Measurements from ENCODE around the gene UFC1. TPM values are rescaled to one million over a fixed set of nuclear protein-coding genes. Genes with fewer than 3 reads are reported as not detected.

The UFC1 gene
- polyA plus RNA-seq, 1 experiment = 89.4 TPM

DNA sequence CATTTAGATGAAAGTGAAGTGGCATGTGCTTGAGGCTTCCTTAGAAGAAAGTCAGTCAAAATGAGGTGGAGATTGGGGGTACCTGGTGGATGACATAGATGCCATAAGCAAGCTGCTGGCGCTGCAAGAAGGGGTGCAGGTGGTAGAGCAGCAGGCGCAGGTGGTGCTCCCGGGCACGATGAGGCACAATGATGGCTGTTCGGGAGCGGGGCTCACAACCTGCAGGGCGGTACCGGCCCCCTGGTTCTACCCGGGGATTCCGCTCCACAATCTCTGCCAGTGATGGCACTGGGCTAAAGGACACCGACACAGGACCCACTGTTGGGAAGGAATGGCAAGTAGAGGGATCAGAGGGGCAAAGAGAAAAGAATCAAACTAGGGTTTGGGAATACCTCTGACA lies 21.1 kb downstream of the UFC1 start:
- TF ChIP-seq, protein P1, sequence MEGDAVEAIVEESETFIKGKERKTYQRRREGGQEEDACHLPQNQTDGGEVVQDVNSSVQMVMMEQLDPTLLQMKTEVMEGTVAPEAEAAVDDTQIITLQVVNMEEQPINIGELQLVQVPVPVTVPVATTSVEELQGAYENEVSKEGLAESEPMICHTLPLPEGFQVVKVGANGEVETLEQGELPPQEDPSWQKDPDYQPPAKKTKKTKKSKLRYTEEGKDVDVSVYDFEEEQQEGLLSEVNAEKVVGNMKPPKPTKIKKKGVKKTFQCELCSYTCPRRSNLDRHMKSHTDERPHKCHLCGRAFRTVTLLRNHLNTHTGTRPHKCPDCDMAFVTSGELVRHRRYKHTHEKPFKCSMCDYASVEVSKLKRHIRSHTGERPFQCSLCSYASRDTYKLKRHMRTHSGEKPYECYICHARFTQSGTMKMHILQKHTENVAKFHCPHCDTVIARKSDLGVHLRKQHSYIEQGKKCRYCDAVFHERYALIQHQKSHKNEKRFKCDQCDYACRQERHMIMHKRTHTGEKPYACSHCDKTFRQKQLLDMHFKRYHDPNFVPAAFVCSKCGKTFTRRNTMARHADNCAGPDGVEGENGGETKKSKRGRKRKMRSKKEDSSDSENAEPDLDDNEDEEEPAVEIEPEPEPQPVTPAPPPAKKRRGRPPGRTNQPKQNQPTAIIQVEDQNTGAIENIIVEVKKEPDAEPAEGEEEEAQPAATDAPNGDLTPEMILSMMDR (IDR thresholded peaks at IDR 0.05; ENCODE audit: insufficient read depth, low read depth, low read length) = no peak
- H3K4me3 ChIP-seq (ENCODE audit: low read depth, low read length) = no peak overlapping the region
- H3K27me3 ChIP-seq (ENCODE audit: control insufficient read depth, insufficient read depth, low read length) = no peaks in the 10 kb centered on the region
- no peak for DNase-seq (ENCODE audit: low read depth)
- POLR2A ChIA-PET = no interaction called here
- CTCF ChIA-PET = no interaction called here
- peaks cover 20% of the 10 kb centered on the region for H3K36me3 ChIP-seq (ENCODE audit: control insufficient read depth, insufficient read depth, low read length)

DNA sequence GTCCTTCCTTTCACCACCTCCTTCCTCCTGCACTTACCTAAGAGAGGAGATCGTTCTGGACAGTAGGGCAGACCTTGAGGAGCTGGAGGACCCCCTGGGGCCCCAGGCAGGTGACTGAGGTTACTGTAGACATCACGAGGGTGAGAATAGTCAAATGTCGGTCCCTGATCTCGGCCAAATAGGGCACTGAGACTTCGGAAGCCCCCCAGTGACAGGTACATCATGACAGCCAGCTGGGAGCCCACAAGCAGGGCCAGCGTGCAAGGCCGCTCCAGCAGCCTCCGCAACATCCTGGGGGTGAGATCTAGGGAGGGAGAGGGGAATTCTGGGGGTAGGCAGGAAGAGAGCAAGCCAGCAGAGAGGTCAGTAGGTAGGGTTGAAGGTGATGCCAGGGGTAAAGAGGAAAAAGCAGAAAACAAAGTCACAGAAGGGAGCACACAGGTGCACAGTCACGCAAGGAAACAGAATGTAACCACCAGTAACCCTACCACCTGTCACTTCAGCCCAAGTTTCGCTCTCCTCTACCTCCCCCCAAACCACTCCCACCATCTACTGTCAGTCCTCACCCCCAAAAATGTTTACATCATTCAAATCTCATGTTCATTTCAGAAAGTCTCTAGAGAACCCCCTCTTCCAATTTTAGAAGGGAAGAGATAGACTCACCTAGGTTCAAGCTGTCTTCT lies 22.1 kb downstream of the UFC1 start:
- H3K36me3 ChIP-seq (ENCODE audit: control insufficient read depth, insufficient read depth, low read length) = peaks cover 14% of the 10 kb centered on the region
- DNase-seq (ENCODE audit: low read depth) = no peak
- H3K4me3 ChIP-seq (ENCODE audit: low read depth, low read length) = no peak overlapping the region; the same call in 1 of the 2 replicates
- TF ChIP-seq, protein P1 (IDR thresholded peaks at IDR 0.05; ENCODE audit: insufficient read depth, low read depth, low read length) = no peak
- CTCF ChIA-PET = interaction anchor here (0.9 to 1.9 kb wide), 4 partner anchors 10 to 51 kb away, joined by 3 to 6 read pairs (median 4); partner anchors contain the start of gene PPOX
- POLR2A ChIA-PET = no interaction called here
- no peaks in the 10 kb centered on the region for H3K27me3 ChIP-seq (ENCODE audit: control insufficient read depth, insufficient read depth, low read length)

DNA sequence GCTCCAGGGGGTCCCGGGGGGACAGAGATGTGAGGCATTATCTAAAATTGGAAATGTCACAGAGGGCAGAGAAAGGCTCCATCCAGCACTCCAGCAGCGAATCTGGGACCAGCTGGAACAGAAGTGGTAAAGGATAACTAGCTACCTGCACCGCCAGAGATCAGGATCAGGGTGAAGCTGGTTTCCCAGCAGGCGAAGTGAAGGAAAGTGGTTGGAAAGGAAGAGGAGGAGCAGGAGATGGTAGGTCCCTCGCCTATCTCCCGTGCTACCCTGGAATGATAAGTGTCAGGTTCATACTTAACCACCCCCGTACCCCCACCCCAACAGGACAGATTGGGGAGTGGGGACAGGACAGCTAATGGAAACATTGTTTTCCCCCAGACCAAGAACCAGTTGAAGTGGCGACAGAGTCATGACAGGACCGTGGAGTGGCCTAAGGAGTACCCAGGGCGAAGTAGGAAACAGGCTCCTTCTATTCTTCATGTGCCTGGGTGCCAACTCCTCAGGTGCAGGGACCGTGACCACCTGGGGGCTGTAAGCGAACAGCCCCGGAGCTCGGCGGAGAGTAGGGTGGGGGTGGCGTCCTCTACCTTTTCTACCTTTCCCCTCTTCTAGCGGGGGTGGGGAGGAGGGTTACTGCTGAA lies 22.8 kb downstream of the UFC1 start:
- CTCF ChIA-PET = interaction anchor here (0.6 to 1.9 kb wide), 5 partner anchors 11 to 50 kb away, joined by 3 to 6 read pairs (median 3); partner anchors contain the start of genes FCER1G and PPOX
- no peaks in the 10 kb centered on the region for H3K27me3 ChIP-seq (ENCODE audit: control insufficient read depth, insufficient read depth, low read length)
- POLR2A ChIA-PET = no interaction called here
- TF ChIP-seq, protein P1 (IDR thresholded peaks at IDR 0.05; ENCODE audit: insufficient read depth, low read depth, low read length) = no peak
- H3K36me3 ChIP-seq (ENCODE audit: control insufficient read depth, insufficient read depth, low read length) = peaks cover 11% of the 10 kb centered on the region
- DNase-seq (ENCODE audit: low read depth) = no peak
- peak overlapping the region; percentile 95 for H3K4me3 ChIP-seq (ENCODE audit: low read depth, low read length)

DNA sequence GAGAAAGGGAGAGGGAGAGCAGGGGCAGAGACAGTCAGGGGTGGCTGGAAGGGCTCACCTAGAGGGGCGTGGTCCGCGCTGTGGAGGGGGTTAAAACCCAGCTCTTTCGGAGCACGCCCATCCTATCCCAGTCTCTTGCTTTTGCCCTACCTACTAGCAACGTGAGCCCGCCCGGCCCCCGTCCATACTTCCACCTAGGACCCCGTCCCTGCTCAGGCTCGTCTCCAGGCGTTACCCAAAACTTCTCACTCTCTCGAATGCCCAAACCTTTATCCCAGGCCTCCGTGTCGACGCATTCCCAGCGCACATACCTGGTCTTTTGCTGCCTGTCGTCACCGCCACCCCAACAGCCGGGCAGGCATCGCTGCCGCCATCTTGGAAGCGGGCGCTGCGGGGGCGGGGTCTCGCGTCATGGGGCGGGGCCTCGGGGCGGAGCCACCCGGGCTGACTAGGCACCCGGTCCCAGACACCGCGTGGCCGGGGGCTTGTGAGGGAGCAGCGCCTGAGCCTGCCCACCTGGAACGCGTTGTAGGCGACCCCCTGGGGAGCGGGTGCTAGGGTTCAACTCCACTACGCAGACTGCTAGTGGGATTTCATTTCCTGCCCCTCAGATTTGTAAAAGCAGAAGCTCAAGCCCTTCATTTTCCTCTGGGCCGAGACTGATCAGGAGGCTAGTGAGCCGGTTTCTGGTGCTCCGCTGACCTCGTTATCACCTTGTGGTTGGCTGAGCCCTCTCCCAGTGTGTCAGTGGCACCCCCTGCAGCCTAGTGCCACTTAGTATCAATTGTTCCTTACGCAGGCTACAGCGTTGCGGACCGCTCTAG lies 23.5 kb downstream of the UFC1 start, which contains the start of gene B4GALT3:
TSS of gene B4GALT3 (minus strand) at position 396 of the 824 bp plus-strand sequence. CDS start 1,447 bp downstream, outside the sequence.
- ChIA-PET CTCF (interaction anchor here (0.6 to 1.9 kb wide), 4 partner anchors 11 to 38 kb away, joined by 3 to 6 read pairs (median 4); partner anchors contain the start of genes FCER1G and PPOX), POLR2A (no interaction called here)
- no peaks in the 10 kb centered on the region for H3K27me3 ChIP-seq (ENCODE audit: control insufficient read depth, insufficient read depth, low read length)
- H3K36me3 ChIP-seq (ENCODE audit: control insufficient read depth, insufficient read depth, low read length) = peaks cover 9% of the 10 kb centered on the region
- H3K4me3 ChIP-seq (ENCODE audit: low read depth, low read length) = peak within 1 kb of the TSS; percentile 95
- TF ChIP-seq, protein P1 (IDR thresholded peaks at IDR 0.05; ENCODE audit: insufficient read depth, low read depth, low read length) = no peak
- DNase-seq (ENCODE audit: low read depth) = no peak

DNA sequence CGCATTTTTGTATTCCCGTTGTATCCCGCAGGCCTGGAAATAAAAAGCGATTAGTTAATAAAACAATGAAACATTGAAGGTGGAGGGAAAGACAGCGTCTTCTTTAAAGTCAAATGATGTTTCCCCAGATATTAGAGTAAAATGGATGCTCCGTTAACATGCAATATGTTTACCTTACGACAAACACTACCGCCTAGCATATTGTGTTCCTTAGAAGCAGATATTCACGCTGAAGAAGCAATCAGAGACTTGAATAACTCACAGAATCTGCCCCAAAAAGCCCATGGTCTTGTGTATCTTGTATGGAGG lies 24.1 kb downstream of the UFC1 start:
- ChIA-PET CTCF (interaction anchor here (1.0 kb wide), 1 partner anchor 12 kb away, joined by 3 read pairs; the partner anchor contains the start of gene PPOX), POLR2A (no interaction called here)
- Histone ChIP-seq H3K36me3 (ENCODE audit: control insufficient read depth, insufficient read depth, low read length) (peaks cover 9% of the 10 kb centered on the region), H3K4me3 (ENCODE audit: low read depth, low read length) (peak overlapping the region; percentile 95; the same call in 1 of the 2 replicates), H3K27me3 (ENCODE audit: control insufficient read depth, insufficient read depth, low read length) (no peaks in the 10 kb centered on the region)
- DNase-seq (ENCODE audit: low read depth) = no peak
- TF ChIP-seq, protein P1 (IDR thresholded peaks at IDR 0.05; ENCODE audit: insufficient read depth, low read depth, low read length) = no peak

All from BJ (cell line).